ENCODE measurements around the gene DDX41.

DDX41 gene

GRCh38 chr5:177469750-177470525 is 46.8 kb downstream of the DDX41 start:
- no peak for DNase-seq (ENCODE audit: low read depth in 2 of 2)

- DNase-seq (ENCODE audit: low read depth in 2 of 2): no peak
Observed at GRCh38 chr5:177468685-177469628, 47.8 kb downstream of the DDX41 start.

- DNase-seq (ENCODE audit: low read depth in 2 of 2): no peak
Observed at GRCh38 chr5:177468329-177468684, 48.5 kb downstream of the DDX41 start.

GRCh38 chr5:177467436-177467835 is 49.3 kb downstream of the DDX41 start:
- no peak for DNase-seq (ENCODE audit: low read depth in 2 of 2)

GRCh38 chr5:177466861-177467260 is 49.9 kb downstream of the DDX41 start:
- no peak for DNase-seq (ENCODE audit: low read depth in 2 of 2)

GRCh38 chr5:177465044-177465443 is 51.7 kb downstream of the DDX41 start:
- DNase-seq (ENCODE audit: low read depth in 2 of 2): no peak

- DNase-seq (ENCODE audit: low read depth in 2 of 2): no peak
Observed at GRCh38 chr5:177462021-177462670, 54.6 kb downstream of the DDX41 start.

Measured in fibroblast of skin of left quadriceps (primary cell).